Measurements from ENCODE around the gene PEAK1. TPM values are rescaled to one million over a fixed set of nuclear protein-coding genes. Genes with fewer than 3 reads are reported as not detected.

PEAK1 gene
- total RNA-seq, 1 experiment from 2014 or later = 21.2 TPM

- Histone ChIP-seq H2BK5ac (ENCODE audit: insufficient read length, low read length) (no peak overlapping the region), H2BK120ac (ENCODE audit: low read depth, low read length, poor library complexity, severe bottlenecking) (no peak overlapping the region), H3K27ac (ENCODE audit: insufficient read length, low read depth, low read length) (no peak overlapping the region), H3K4me1 (ENCODE audit: insufficient read depth, low read length) (no peaks in the 10 kb centered on the region), H2BK15ac (ENCODE audit: low read depth, low read length) (no peak overlapping the region), H2AFZ (ENCODE audit: low read length) (no peak overlapping the region), H2BK12ac (ENCODE audit: insufficient read length, low read depth, low read length) (no peak overlapping the region), H3K4ac (ENCODE audit: low read depth, low read length) (no peak overlapping the region), H3K79me1 (ENCODE audit: insufficient read depth, low read depth, low read length, poor library complexity, severe bottlenecking) (no peaks in the 10 kb centered on the region), H3K27me3 (ENCODE audit: insufficient read depth, low read length) (no peaks in the 10 kb centered on the region), H2AK5ac (ENCODE audit: insufficient read length, low read length) (no peak overlapping the region), H3K9ac (ENCODE audit: extremely low read depth, insufficient read length, low read length) (no peak overlapping the region), H3K9me3 (ENCODE audit: control insufficient read depth, low read depth, low read length) (no peaks in the 10 kb centered on the region), H4K5ac (ENCODE audit: insufficient read length, low read depth, low read length) (no peak overlapping the region), H3K14ac (ENCODE audit: insufficient read depth, low read length) (no peak overlapping the region), H3K56ac (ENCODE audit: insufficient read length, low read depth, low read length) (no peak overlapping the region), H3K18ac (ENCODE audit: insufficient read length, low read depth, low read length) (no peak overlapping the region), H3K23ac (ENCODE audit: insufficient read length, low read depth, low read length) (no peak overlapping the region), H4K20me1 (ENCODE audit: control insufficient read depth, insufficient read depth, insufficient read length) (no peaks in the 10 kb centered on the region), H4K8ac (replicated peaks; ENCODE audit: insufficient read length, low read depth, low read length) (no peak overlapping the region), H3T11ph (ENCODE audit: low read length) (no peak overlapping the region), H2BK20ac (ENCODE audit: low read depth, low read length, poor library complexity, severe bottlenecking) (no peak overlapping the region), H3K79me2 (ENCODE audit: insufficient read depth, low read length) (no peaks in the 10 kb centered on the region), H3K4me2 (ENCODE audit: insufficient read depth, insufficient read length, low read length) (no peak overlapping the region), H3K23me2 (ENCODE audit: insufficient read length, low read depth, low read length, poor library complexity, severe bottlenecking) (no peaks in the 10 kb centered on the region), H4K91ac (ENCODE audit: insufficient read length, low read depth, low read length) (no peak overlapping the region)
- Mint-ChIP-seq H3K36me3 (ENCODE audit: insufficient read depth in 1 of 3, low read depth in 3 of 3) (peaks cover 7 to 10% (median 8%) of the 10 kb centered on the region in 3 experiments; a peak in 6 of 7 replicates), H3K27me3 (ENCODE audit: low read depth) (no peaks in the 10 kb centered on the region; the same call in 1 of the 2 replicates), H3K4me1 (peaks cover 5 to 7% of the 10 kb centered on the region in 2 experiments), H3K9me3 (no peaks in the 10 kb centered on the region; a peak in 1 of 5 replicates), H3K4me3 (no peak overlapping the region), H3K27ac (peak overlapping the region in 2 of 3 experiments; percentile 11 to 90; a peak in 3 of 7 replicates)
- TF ChIP-seq CTCF (conservative IDR thresholded peaks at IDR 0.05) = no peak
- no peak for DNase-seq
These were observed 240.3 kb downstream of the PEAK1 start for GRCh38 chr15:77179541-77179998.

All from H9 (cell line).